Central memory CD4-positive, alpha-beta T cell (primary cell): ENCODE results near the gene CPED1.
"Not testable (repeated sequence)": the region's sequence is repeated elsewhere in the genome, so short reads cannot be mapped to it uniquely, and the experiment has no call there.

Experiments used
- DNase-seq: peaks from one replicate; pipeline ENCODE4 v3.0.0; 2022

CPED1 gene

GRCh38 chr7:121075424-121075841 is 86.9 kb downstream of the CPED1 start:
- not testable (repeated sequence) for DNase-seq

- DNase-seq: no peak
Measured at GRCh38 chr7:121075952-121076349, 87.4 kb downstream of the CPED1 start.

DNA sequence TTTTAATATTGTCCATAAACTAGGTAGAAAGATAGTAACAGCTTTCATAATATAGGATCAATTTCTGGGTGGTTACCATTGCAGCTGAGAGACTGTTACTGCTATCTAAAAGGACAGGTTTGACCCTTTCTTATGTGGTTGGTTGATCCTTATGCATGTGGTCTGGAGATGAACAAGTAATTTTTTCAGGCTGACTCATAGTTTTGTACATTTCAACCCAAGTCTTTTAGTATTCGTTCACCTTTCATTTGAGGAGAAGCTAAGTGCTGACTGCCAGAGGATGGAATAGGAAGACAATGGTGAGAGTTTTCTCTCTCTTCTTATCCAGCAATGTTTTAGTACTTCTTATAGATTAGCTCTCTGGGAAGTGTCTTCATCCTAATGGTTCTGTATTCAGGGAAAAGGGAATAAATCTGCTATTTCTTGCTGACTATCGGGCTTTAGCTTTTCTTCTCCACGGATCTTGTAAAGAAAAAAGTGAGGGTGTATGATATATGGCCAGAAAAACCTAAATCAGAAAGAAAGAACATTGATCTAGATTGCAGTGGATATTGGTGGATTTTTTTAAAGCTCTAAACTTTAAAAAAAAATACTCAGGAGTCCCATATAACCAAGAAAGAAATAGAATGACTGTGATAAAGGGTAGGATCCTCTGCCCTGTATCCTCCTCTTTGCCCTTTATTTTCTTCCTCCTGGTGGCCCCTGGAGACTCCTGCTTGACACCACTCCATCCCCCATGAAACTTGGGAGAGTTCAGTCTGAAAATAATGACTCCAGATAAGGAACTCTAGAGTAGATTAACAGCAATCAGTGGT is 88.0 kb downstream of the CPED1 start:
- no peak for DNase-seq

DNA sequence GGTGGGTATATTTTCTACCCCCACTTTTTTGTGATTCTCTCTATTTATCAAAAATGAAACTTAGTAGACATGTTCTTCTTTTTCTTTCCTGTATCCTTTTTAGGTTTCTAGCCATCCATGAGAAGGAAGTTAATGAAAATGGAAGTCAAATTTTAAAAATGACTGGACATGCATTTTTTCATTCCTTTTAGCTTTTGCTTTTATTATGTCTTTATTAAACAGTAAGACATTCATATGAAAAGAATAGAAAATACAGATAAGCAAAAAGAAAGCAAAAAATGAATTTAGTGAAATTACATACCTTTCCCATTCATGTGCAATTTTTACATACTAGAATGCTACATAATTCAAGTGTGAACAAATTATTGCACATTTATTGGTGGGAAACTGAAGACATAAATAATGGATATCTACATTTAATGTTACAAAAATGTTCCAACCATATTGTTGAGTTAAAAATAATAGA is 88.7 kb downstream of the CPED1 start:
- no peak for DNase-seq

- no peak for DNase-seq
Measured at GRCh38 chr7:121078701-121079227, 90.3 kb downstream of the CPED1 start.

GRCh38 chr7:121079425-121080169 is 91.1 kb downstream of the CPED1 start:
- DNase-seq: no peak

DNA sequence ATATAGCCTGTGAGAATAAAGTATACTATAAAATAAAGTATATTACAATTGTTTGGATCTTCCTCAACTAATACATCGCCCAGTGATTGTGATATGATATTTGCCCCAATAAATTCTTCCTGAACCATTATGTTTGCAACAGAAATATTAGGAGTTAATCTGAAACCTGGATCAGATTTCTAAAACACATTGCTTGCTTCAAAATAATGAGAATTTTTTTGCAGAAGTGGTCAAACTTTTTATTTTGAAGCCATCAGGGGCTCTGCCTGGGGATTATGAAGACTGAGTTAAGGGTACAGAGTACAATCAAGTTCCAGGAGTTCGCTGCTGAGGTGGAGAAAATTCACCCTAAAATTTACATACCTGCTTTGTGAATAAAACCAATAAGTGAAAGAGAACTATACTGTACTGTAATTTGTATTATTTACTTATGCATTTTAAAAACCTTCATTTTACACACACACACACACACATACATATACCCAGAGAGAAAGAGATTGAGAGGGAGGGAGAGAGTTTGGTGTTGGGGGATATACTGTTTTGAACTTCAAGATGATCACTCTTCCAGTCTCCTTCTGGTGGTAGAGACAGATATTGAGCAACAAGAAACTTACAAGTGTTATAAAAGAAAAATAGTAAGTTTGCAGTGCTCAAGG is 91.9 kb downstream of the CPED1 start:
- no peak for DNase-seq

GRCh38 chr7:121080913-121081326 is 92.4 kb downstream of the CPED1 start:
- no peak for DNase-seq

GRCh38 chr7:121081327-121081936 is 92.9 kb downstream of the CPED1 start:
- peak; percentile 27 for DNase-seq

- no peak for DNase-seq
Measured at GRCh38 chr7:121082400-121083101, 94.0 kb downstream of the CPED1 start.

DNA sequence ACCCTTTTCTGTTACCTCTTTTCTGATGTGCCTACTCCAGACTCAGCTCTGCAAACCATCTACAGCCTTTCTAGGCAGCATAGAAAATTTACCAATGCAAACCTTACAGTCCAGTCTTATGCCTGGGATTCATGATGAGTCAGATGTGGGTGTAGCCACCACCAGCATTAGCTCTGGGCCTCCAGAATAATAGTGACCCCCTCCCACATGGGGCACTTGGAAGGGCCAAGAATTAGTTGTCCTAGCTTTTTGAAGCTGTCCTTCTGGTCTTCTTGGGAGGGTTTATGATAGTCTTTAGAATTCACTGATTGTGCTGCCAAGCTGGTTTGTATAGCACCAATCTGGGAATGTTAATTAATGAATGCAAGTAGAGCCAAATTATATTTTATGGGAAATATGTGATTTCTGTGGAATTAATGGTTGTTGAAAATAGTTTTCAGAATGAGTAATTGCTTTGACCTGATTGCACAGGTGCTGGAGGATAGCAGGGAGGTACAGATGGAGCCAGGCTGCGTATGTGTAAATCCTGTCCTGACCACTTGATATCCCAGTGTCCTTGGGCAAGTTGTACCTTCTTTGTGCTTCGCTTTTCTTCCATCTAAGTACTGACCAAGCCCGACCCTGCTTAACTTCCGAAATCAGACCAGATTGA is 94.8 kb downstream of the CPED1 start:
- no peak for DNase-seq

DNA sequence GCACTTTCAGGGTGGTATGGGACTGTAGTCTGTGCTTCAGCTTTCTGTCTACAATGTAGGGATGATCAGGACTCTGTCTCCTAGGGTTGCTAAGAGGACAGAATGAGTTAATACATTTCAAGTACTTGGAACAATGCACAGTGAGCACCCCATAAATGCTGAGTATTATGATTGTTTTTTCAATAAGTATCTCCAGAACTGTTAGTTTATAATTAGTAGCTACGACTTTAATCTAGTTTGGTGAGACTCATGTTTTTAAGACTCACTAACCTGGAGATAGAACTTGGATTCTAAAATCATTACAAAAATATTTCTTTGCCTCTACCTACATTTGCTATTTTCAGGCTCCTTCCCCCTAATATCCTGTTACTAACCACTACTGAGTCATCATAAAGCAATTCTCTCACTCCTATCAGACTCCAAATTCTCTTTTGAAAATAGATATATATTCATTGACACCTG is 95.3 kb downstream of the CPED1 start:
- DNase-seq: no peak

GRCh38 chr7:121084256-121084655 is 95.7 kb downstream of the CPED1 start:
- DNase-seq: no peak

DNA sequence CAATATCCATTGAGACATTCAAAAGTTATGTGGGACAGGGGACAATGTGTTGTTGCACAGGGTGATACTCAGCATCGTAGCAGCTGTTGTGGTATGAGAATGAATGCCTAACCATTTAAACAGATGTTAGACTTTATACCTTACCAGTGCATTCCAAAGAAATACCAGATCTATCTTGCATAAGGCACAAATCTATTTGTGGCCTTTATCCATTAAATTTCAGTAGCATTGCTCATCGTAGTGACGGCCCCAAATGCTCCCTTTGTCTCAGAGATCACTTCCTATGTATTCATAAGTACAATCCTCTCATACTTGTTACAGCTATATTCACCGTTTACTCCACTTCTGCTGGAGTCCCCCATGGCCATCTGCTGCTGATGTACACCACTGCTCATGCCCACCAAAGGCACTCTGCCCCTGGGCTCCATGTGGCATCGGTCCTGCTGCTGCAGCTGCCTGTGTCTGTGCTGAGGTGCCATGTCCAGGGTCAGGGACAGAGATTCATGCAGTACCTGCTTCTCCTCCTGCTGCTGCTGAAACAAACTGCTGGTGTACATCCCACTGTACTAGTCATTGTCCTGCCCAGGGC is 96.3 kb downstream of the CPED1 start:
- no peak for DNase-seq

GRCh38 chr7:121085922-121086321 is 97.4 kb downstream of the CPED1 start:
- no peak for DNase-seq

DNA sequence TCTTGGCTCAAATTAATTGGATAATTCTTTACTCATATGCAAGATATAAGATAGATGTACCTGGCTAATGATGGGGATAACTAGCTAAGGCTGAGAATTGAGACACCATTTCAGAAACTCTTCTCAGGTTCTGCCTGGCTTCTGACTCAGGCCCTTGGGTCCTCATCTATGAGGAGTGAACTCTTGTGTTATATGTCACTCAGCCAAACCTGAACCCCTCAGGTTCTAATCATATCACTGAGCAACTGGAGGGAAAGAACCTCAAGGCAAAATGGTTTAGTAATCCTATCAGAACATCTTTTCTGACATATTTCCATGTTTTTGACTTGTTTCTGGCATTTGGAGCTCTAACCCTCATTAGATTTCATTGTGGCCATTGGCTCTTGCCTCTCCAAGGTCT is 100.4 kb downstream of the CPED1 start:
- DNase-seq: no peak

DNA sequence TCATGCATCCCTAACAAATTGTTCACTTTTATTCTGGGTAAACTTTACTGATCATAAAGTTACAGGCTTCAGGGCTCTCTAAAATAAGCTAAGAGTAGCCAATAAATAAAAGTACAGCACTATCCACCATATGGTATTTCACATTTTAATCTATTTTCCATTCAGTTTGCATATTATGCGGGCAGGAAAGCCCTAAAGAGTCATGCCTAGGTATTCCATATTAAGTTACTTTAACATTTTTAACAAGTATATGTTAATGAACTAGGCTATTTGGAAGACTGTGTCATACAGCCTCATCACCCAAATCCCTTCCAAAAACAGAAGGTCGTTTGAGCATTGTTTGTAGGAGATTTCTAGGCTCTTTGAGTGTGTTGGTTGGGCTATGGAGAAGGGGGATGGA is 106.3 kb downstream of the CPED1 start:
- no peak for DNase-seq

DNA sequence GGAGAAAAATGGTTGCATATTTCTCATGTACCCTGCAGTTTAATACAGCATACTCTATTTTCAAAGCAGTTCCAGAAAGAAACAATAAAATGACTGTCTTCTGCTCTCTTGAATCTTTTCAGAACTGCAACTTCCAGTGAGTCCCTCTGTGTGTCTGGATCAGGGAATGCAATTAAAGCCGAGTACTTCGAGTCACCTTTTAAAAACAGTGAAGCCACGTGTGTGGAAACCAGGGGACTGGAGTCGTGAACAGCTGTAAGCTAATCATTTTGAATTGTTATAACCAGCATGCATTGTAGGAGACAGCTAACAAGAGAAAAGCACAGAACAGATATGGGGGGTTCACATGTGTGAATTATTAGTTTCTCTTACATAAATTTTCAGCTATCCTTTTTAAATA is 109.1 kb downstream of the CPED1 start:
- no peak for DNase-seq

GRCh38 chr7:121099572-121099971 is 111.1 kb downstream of the CPED1 start:
- DNase-seq: no peak

GRCh38 chr7:121101083-121101482 is 112.6 kb downstream of the CPED1 start:
- no peak for DNase-seq

GRCh38 chr7:121101621-121102020 is 113.1 kb downstream of the CPED1 start:
- no peak for DNase-seq
